Endothelial cell of umbilical vein (primary cell): ENCODE data around the gene ARMCX6. TPM values are rescaled to one million over a fixed set of nuclear protein-coding genes. Genes with fewer than 3 reads are reported as not detected.

Source experiments
- BruUV-seq: library from RNA; stranded (reverse); fragments of 400-500 nt; replicated peaks from 2 replicates; lab custom pipeline; 2021; lab: Mats Ljungman, UMichigan
- CTCF ChIA-PET: fragments of 300-600, 350-600 bp; sonication (Branson Sonifier 250); formaldehyde crosslinking; loops from one replicate; lab custom pipeline; 2021; ENCODE audit warnings: antibody characterized with exemption, inconsistent platforms; lab: Charles Lee
- POLR2A ChIA-PET: fragments of 300-600, 350-600 bp; sonication (Branson Sonifier 250); formaldehyde crosslinking; loops from one replicate; lab custom pipeline; 2021; ENCODE audit warnings: antibody characterized with exemption, inconsistent platforms; lab: Charles Lee
- DNase-seq: peaks from one replicate; pipeline ENCODE4 v3.0.0-alpha.2; 2011; ENCODE audit warnings: low read depth, low spot score
- FAIRE-seq: peaks from 2 replicates; lab custom pipeline; 2011; peaks lifted over from hg19 to GRCh38; lab: Jason Lieb, UNC
- H2AFZ ChIP-seq: 2 replicates; pipeline ENCODE4 v1.6.0; 2012; ENCODE audit warnings: low read depth, low read length, control low read depth, inconsistent platforms
- H3K27ac ChIP-seq: 2 replicates; pipeline ENCODE4 v1.5.1; 2011; ENCODE audit warnings: low read depth, mild to moderate bottlenecking, control low read depth, low read length, moderate library complexity; ENCODE audit not compliant: insufficient read depth
- H3K27me3 ChIP-seq, 2 experiments: 2 replicates each; pipeline versions ENCODE4 v1.6.0 to v1.6.1; 2011; ENCODE audit warnings: low read length in 2 of 2, mixed read lengths in 1 of 2; ENCODE audit not compliant: control insufficient read depth in 2 of 2, insufficient read depth in 2 of 2
- H3K36me3 ChIP-seq, 2 experiments: 2 replicates in 1 of 2; 3 replicates in 1 of 2; pipeline ENCODE4 v1.5.1; 2011; ENCODE audit warnings: low read length in 2 of 2, mild to moderate bottlenecking in 1 of 2, moderate library complexity in 1 of 2; ENCODE audit not compliant: control insufficient read depth in 2 of 2, insufficient read depth in 2 of 2; ENCODE audit errors: extremely low read depth in 1 of 2
- H3K4me1 ChIP-seq: 3 replicates; pipeline ENCODE4 v1.5.1; 2011; ENCODE audit warnings: mild to moderate bottlenecking, low read length; ENCODE audit not compliant: control insufficient read depth, insufficient read depth; ENCODE audit errors: extremely low read depth
- H3K4me2 ChIP-seq: 2 replicates; pipeline ENCODE4 v1.6.1; 2011; ENCODE audit warnings: low read length, control low read depth, mixed read lengths; ENCODE audit not compliant: insufficient read depth
- H3K4me3 ChIP-seq, 3 experiments: fragments of 200-600 bp in 1 of 3; sonication (generic), shearing (Covaris generic) in 1 of 3; replicated peaks in 1 of 3; 2 replicates each; pipeline ENCODE4 v1.5.1; 2011 to 2016; ENCODE audit warnings: control low read depth in 3 of 3, low read length in 3 of 3, mild to moderate bottlenecking in 2 of 3, inconsistent platforms in 1 of 3, low read depth in 1 of 3, moderate library complexity in 1 of 3; ENCODE audit not compliant: insufficient read depth in 1 of 3
- H3K79me2 ChIP-seq: 2 replicates; pipeline ENCODE4 v1.6.0; 2012; ENCODE audit warnings: low read length, inconsistent platforms; ENCODE audit not compliant: control insufficient read depth, insufficient read depth
- H3K9ac ChIP-seq: replicated peaks from 2 replicates; pipeline ENCODE3; 2011; ENCODE audit warnings: low read length, control low read depth; ENCODE audit not compliant: insufficient read depth; ENCODE audit errors: extremely low read depth
- H3K9me1 ChIP-seq: replicated peaks from 3 replicates; pipeline ENCODE4 v1.6.0; 2011; ENCODE audit warnings: mild to moderate bottlenecking, low read length; ENCODE audit not compliant: control insufficient read depth, insufficient read depth; ENCODE audit errors: extremely low read depth
- H3K9me3 ChIP-seq: replicated peaks from 2 replicates; pipeline ENCODE4 v1.5.1; 2012; ENCODE audit warnings: low read length, inconsistent platforms; ENCODE audit not compliant: control insufficient read depth, insufficient read depth
- H4K20me1 ChIP-seq: replicated peaks from 2 replicates; pipeline ENCODE3; 2011; ENCODE audit warnings: mild to moderate bottlenecking, low read length; ENCODE audit not compliant: control insufficient read depth, insufficient read depth; ENCODE audit errors: extremely low read depth
- CTCF ChIP-seq, 2 donors: IDR thresholded peaks; 1 replicate in 1 of 2; 2 replicates in 1 of 2; pipeline ENCODE4 v1.5.1; 2011; ENCODE audit warnings: low read length in 2 of 2, mild to moderate bottlenecking in 2 of 2, moderate library complexity in 2 of 2, control low read depth in 1 of 2, inconsistent platforms in 1 of 2, low read depth in 1 of 2; ENCODE audit not compliant: insufficient read depth in 1 of 2; ENCODE audit errors: extremely low read depth in 1 of 2
- EZH2 ChIP-seq: IDR thresholded peaks from 2 replicates; pipeline ENCODE4 v1.6.1; 2012; ENCODE audit warnings: borderline replicate concordance, low read depth, mild to moderate bottlenecking, moderate library complexity, low read length, inconsistent platforms; ENCODE audit not compliant: severe bottlenecking
- FOS ChIP-seq: IDR thresholded peaks from 2 replicates; pipeline ENCODE4 v1.6.1; 2011; ENCODE audit warnings: mild to moderate bottlenecking, low read length, moderate library complexity, borderline replicate concordance; ENCODE audit not compliant: insufficient read depth
- GATA2 ChIP-seq: IDR thresholded peaks from 2 replicates; pipeline ENCODE4 v1.7.0; 2011; ENCODE audit warnings: low read depth, mild to moderate bottlenecking, moderate library complexity, mixed read lengths, low read length; ENCODE audit not compliant: insufficient read length, insufficient read depth
- JUN ChIP-seq: IDR thresholded peaks from 2 replicates; pipeline ENCODE4 v1.6.1; 2011; ENCODE audit warnings: borderline replicate concordance, low read depth; ENCODE audit not compliant: insufficient read length, insufficient read depth
- MAX ChIP-seq: IDR thresholded peaks from 2 replicates; pipeline ENCODE4 v1.6.1; 2011; ENCODE audit not compliant: insufficient read depth, insufficient read length
- MYC ChIP-seq: IDR thresholded peaks from one replicate; pipeline ENCODE4 v1.6.1; 2011; ENCODE audit warnings: mild to moderate bottlenecking, low read depth, low read length
- POLR2A ChIP-seq: IDR thresholded peaks from 2 replicates; pipeline ENCODE4 v1.6.1; 2012; ENCODE audit warnings: low read depth, mild to moderate bottlenecking, control low read depth, low read length
- POLR2AphosphoS5 ChIP-seq: IDR thresholded peaks from 2 replicates; pipeline ENCODE4 v1.6.1; 2012; ENCODE audit warnings: low read depth, mild to moderate bottlenecking, control low read depth, low read length, moderate library complexity; ENCODE audit not compliant: insufficient read depth
- dilution Hi-C: fragments of 300-500 bp; cut with MboI; formaldehyde crosslinking; loops from one replicate; pipeline ENCODE4 v1.15.0; 2019; ENCODE audit warnings: low sequenced_read_pairs; ENCODE audit not compliant: extremely low pct_ligation_motif_present
- intact Hi-C: fragments of 100-400 bp; cut with micrococcal nuclease; formaldehyde crosslinking; loops from one replicate; pipeline ENCODE4 v1.10.0; 2022
- polyA plus RNA-seq, 4 experiments: library from polyadenylated mRNA; depleted of rRNA in 3 of 4; stranded (reverse) in 3 of 4; unstranded in 1 of 4; fragments of >200 nt; gene quantifications; 2 replicates each; pipeline versions ENCODE4 v1.2.1 to v1.2.3, GENCODE V29; 2011 to 2012; ENCODE audit warnings: missing spikeins in 1 of 4
- total RNA-seq: library from RNA; stranded (reverse); gene quantifications from 2 replicates; pipeline ENCODE4 v1.2.3, GENCODE V29; 2021

Gene ARMCX6
- total and polyA plus RNA-seq, 2 donors (not counting 3 experiments of a cell fraction or from before 2014, with no cell fraction given), result 71.7 to 98.6 TPM

- no peaks in the 10 kb centered on the region for H3K9me1 ChIP-seq
- H3K4me2 ChIP-seq, result no peak overlapping the region
- dilution Hi-C loops (no loop called here), intact Hi-C loops (no loop called here)
- no peaks in the 10 kb centered on the region for H4K20me1 ChIP-seq
- BruUV-seq, result no TSS peak
- no peak overlapping the region for H2AFZ ChIP-seq
- peaks cover 2% of the 10 kb centered on the region for H3K79me2 ChIP-seq
- H3K27ac ChIP-seq, result no peak overlapping the region
- ChIA-PET CTCF (no interaction called here), POLR2A (no interaction called here)
- peaks cover 0 to 2% of the 10 kb centered on the region in 2 experiments for H3K27me3 ChIP-seq
- peaks cover 0 to 8% of the 10 kb centered on the region in 2 experiments for H3K36me3 ChIP-seq
- no peaks in the 10 kb centered on the region for H3K4me1 ChIP-seq
- TF ChIP-seq MAX (no peak), EZH2 (no peak), FOS (no peak), POLR2A (no peak)
- no peak overlapping the region for H3K4me3 ChIP-seq
- no peak overlapping the region for H3K9ac ChIP-seq
- DNase-seq, result no peak
- H3K9me3 ChIP-seq, result no peaks in the 10 kb centered on the region
- no peak for FAIRE-seq
Observed at GRCh38 chrX:101656817-101657216, 39.0 kb upstream of the ARMCX6 start.

GRCh38 chrX:101655534-101655933 lies 37.7 kb upstream of the ARMCX6 start:
- DNase-seq (no peak), FAIRE-seq (no peak)
- no TSS peak for BruUV-seq
- H3K4me1 ChIP-seq, result no peaks in the 10 kb centered on the region
- no peak overlapping the region for H3K9ac ChIP-seq
- no peak overlapping the region for H3K27ac ChIP-seq
- no peaks in the 10 kb centered on the region for H3K27me3 ChIP-seq
- H3K4me3 ChIP-seq, result no peak overlapping the region
- no peak overlapping the region for H2AFZ ChIP-seq
- CTCF ChIA-PET, result no interaction called here
- H3K4me2 ChIP-seq, result no peak overlapping the region
- H3K79me2 ChIP-seq, result peaks cover 2% of the 10 kb centered on the region
- dilution Hi-C loops (no loop called here), intact Hi-C loops (no loop called here)
- no peaks in the 10 kb centered on the region for H3K9me3 ChIP-seq
- H3K9me1 ChIP-seq, result no peaks in the 10 kb centered on the region
- POLR2A ChIA-PET, result no interaction called here
- peaks cover 0 to 8% of the 10 kb centered on the region in 2 experiments for H3K36me3 ChIP-seq
- H4K20me1 ChIP-seq, result no peaks in the 10 kb centered on the region
- no peak for TF ChIP-seq JUN
- no peak for TF ChIP-seq MAX
- TF ChIP-seq FOS, result no peak
- TF ChIP-seq POLR2AphosphoS5, result no peak
- TF ChIP-seq EZH2, result no peak
- no peak for TF ChIP-seq MYC
- TF ChIP-seq CTCF (IDR thresholded peaks at IDR 0.05; ENCODE audit: extremely low read depth in 1 of 2, insufficient read depth in 1 of 2, low read depth in 1 of 2, low read length in 2 of 2), result no peak
- no peak for TF ChIP-seq GATA2
- no peak for TF ChIP-seq POLR2A
